Measurements from ENCODE around the gene IL10RA. TPM values are rescaled to one million over a fixed set of nuclear protein-coding genes. Genes with fewer than 3 reads are reported as not detected.

The IL10RA gene
- total RNA-seq (2021; ENCODE audit: unreplicated experiment) (1.7 TPM), Bru-seq, nascent RNA (percentile 33 among the genes with signal in this experiment), BruChase-seq, experiment 1, labeled RNA remaining after a 6-hour chase (percentile 22 among the genes with signal in this experiment), BruChase-seq, experiment 2, labeled RNA remaining after a 2-hour chase (percentile 31 among the genes with signal in this experiment)
- 0.67 and 1.1 TPM in 2 replicates for polyA plus RNA-seq (2012)
- long read RNA-seq, partial matches to known transcripts = 0 of 1 reads
- long read RNA-seq, other reads (novel, unspliced or antisense) = 0 of 1 reads

- TSS peak; percentile 73 for BruUV-seq (replicated peaks)
- Histone ChIP-seq H3K4me3 (replicated peaks in 1 of 2; ENCODE audit: low read depth in 1 of 2, low read length in 2 of 2) (peak within 1 kb of the TSS; percentile 51 to 61), H3K79me2 (ENCODE audit: insufficient read depth, low read length) (no peaks in the 10 kb centered on the region), H3K27ac (ENCODE audit: low read depth, low read length) (peak within 1 kb of the TSS; percentile 50; the same call in 1 of the 2 replicates), H4K20me1 (ENCODE audit: insufficient read depth) (no peaks in the 10 kb centered on the region), H3K4me1 (ENCODE audit: control insufficient read depth in 1 of 2, insufficient read depth in 2 of 2, low read length in 2 of 2) (peaks cover 6 to 16% of the 10 kb centered on the region in 2 experiments), H2AFZ (ENCODE audit: low read depth, low read length, poor library complexity, severe bottlenecking) (peak within 1 kb of the TSS; percentile 41), H3K27me3 (ENCODE audit: insufficient read depth, low read length) (no peaks in the 10 kb centered on the region), H3K9me2 (ENCODE audit: insufficient read depth) (no peaks in the 10 kb centered on the region), H3K4me2 (ENCODE audit: low read length) (peak within 1 kb of the TSS; percentile 85), H3K9ac (ENCODE audit: low read length) (peak within 1 kb of the TSS; percentile 61), H3K36me3 (ENCODE audit: control insufficient read depth in 1 of 2, insufficient read depth in 2 of 2, low read length in 2 of 2) (no peaks in the 10 kb centered on the region), H3K9me3 (ENCODE audit: control insufficient read depth in 1 of 2, insufficient read depth in 1 of 2, low read depth in 1 of 2, low read length in 2 of 2) (no peaks in the 10 kb centered on the region)
- CTCF ChIA-PET = interaction anchor here (0.7 kb wide), 1 partner anchor 11 kb away, joined by 3 read pairs; no protein-coding TSS in a partner anchor
- POLR2A ChIA-PET = interaction anchor here (0.9 kb wide), 1 partner anchor 10 kb away, joined by 3 read pairs; no protein-coding TSS in a partner anchor
- ATAC-seq (peak; percentile 98), DNase-seq (ENCODE audit: low read depth, low spot score) (peak; percentile 39)
- TF ChIP-seq TCF7L2 (IDR thresholded peaks at IDR 0.05; ENCODE audit: borderline replicate concordance, extremely low read depth, insufficient read depth, insufficient read length) (peak; percentile 29), EGR1 (IDR thresholded peaks at IDR 0.05; ENCODE audit: low read depth) (peak; percentile 74), ZFX (IDR thresholded peaks at IDR 0.05) (peak; percentile 51), CBX3 (IDR thresholded peaks at IDR 0.05; ENCODE audit: low read depth) (0 out of 2 replicates have a peak, but pooled peaks have one; percentile 33), REST (IDR thresholded peaks at IDR 0.05; ENCODE audit: low read depth) (no peak), CTCF (IDR thresholded peaks at IDR 0.05 in 2 of 3, conservative IDR thresholded peaks at IDR 0.05 in 1 of 3; ENCODE audit: borderline replicate concordance in 1 of 3, insufficient read depth in 1 of 3, low read depth in 2 of 3, low read length in 2 of 3) (no peak), MAX (IDR thresholded peaks at IDR 0.05) (peak; percentile 98), POLR2AphosphoS5 (IDR thresholded peaks at IDR 0.05; ENCODE audit: low read depth, low read length) (peak; percentile 87)
- intact Hi-C loops (cut with micrococcal nuclease) = no loop called here
- RAD21 ChIA-PET (ENCODE audit: low non-redundant PET in 1 of 2, low total read pairs in 2 of 2, uncharacterized antibody in 2 of 2, unreplicated experiment in 2 of 2) = interaction anchor here in 1 of 2 experiments (0.8 kb wide), 1 partner anchor 39 kb away, joined by 3 read pairs; no protein-coding TSS in a partner anchor
These were observed at the start of gene IL10RA for GRCh38 chr11:117985953-117986887. Gene IL10RA (plus strand): TSS chr11:117986394. CDS start chr11:117986468, 74 bp downstream.

All from HCT116 (cell line).